ENCODE data around the gene PTPN4.

Gene PTPN4

GRCh38 chr2:119823734-119824334 is 64.1 kb downstream of the PTPN4 start:
- DNase-seq (ENCODE audit: low spot score) = peak; percentile 42
- peak; percentile 25 for TF ChIP-seq CTCF (IDR thresholded peaks at IDR 0.05; ENCODE audit: extremely low read depth, missing control alignments)

- DNase-seq (ENCODE audit: low spot score) = peak; percentile 28
- TF ChIP-seq CTCF (IDR thresholded peaks at IDR 0.05; ENCODE audit: extremely low read depth, missing control alignments) = peak; percentile 39
These were observed 66.7 kb downstream of the PTPN4 start for GRCh38 chr2:119826370-119826961.

- no peak for TF ChIP-seq CTCF (IDR thresholded peaks at IDR 0.05; ENCODE audit: extremely low read depth, missing control alignments)
- no peak for DNase-seq (ENCODE audit: low spot score)
These were observed 68.3 kb downstream of the PTPN4 start for GRCh38 chr2:119827866-119828507.

GRCh38 chr2:119836455-119837142 is 76.9 kb downstream of the PTPN4 start:
- no peak for DNase-seq (ENCODE audit: low spot score)
- no peak for TF ChIP-seq CTCF (IDR thresholded peaks at IDR 0.05; ENCODE audit: extremely low read depth, missing control alignments)

GRCh38 chr2:119837350-119837749 is 77.6 kb downstream of the PTPN4 start:
- no peak for DNase-seq (ENCODE audit: low spot score)
- TF ChIP-seq CTCF (IDR thresholded peaks at IDR 0.05; ENCODE audit: extremely low read depth, missing control alignments) = no peak

GRCh38 chr2:119837759-119838158 is 78.0 kb downstream of the PTPN4 start:
- DNase-seq (ENCODE audit: low spot score) = no peak
- TF ChIP-seq CTCF (IDR thresholded peaks at IDR 0.05; ENCODE audit: extremely low read depth, missing control alignments) = no peak

GRCh38 chr2:119838179-119838578 is 78.5 kb downstream of the PTPN4 start:
- DNase-seq (ENCODE audit: low spot score) = no peak
- no peak for TF ChIP-seq CTCF (IDR thresholded peaks at IDR 0.05; ENCODE audit: extremely low read depth, missing control alignments)

Measured in GM20000 (cell line).